GM12878 (cell line): ENCODE measurements around the gene TMTC1. TPM values are rescaled to one million over a fixed set of nuclear protein-coding genes. Genes with fewer than 3 reads are reported as not detected.

Experiments used
- ATAC-seq: fragments of 200-7000 bp; cut with Tn5 transposase; 3 replicates; pipeline ENCODE4 v1.9.1; 2020; ENCODE audit warnings: mild to moderate bottlenecking, moderate library complexity
- BruUV-seq: library from RNA; stranded (reverse); fragments of 400-500 nt; replicated peaks from 2 replicates; lab custom pipeline; 2021; lab: Mats Ljungman, UMichigan
- CTCF ChIA-PET: fragments of 300-600 bp; sonication (Branson Sonifier 250); formaldehyde crosslinking; extraction: SDS; loops from one replicate; lab custom pipeline; 2021; ENCODE audit warnings: inconsistent platforms; lab: Yijun Ruan, JAX
- POLR2A ChIA-PET: fragments of 350-600 bp; formaldehyde crosslinking; extraction: SDS; loops from one replicate; lab custom pipeline; 2021; ENCODE audit warnings: inconsistent platforms; lab: Charles Lee
- RAD21 ChIA-PET: fragments of 300-600 bp; sonication (Branson Sonifier 250); formaldehyde crosslinking; loops from one replicate; lab custom pipeline; 2023; ENCODE audit warnings: antibody characterized with exemption; ENCODE audit not compliant: unreplicated experiment; lab: Charles Lee
- SMC1A ChIA-PET: fragments of 300-600 bp; sonication (Branson Sonifier 250); formaldehyde crosslinking; loops from one replicate; lab custom pipeline; 2023; ENCODE audit not compliant: unreplicated experiment, uncharacterized antibody; lab: Charles Lee
- DNase-seq: peaks from one replicate; pipeline ENCODE4 v3.0.0-alpha.2; 2011; ENCODE audit warnings: low read depth, low spot score
- FAIRE-seq: peaks from 3 replicates; lab custom pipeline; 2011; peaks lifted over from hg19 to GRCh38; lab: Jason Lieb, UNC
- H2AFZ ChIP-seq: 2 replicates; pipeline ENCODE4 v1.6.0; 2011; ENCODE audit warnings: low read depth, low read length, control low read depth; ENCODE audit not compliant: control insufficient read depth
- H3K27ac ChIP-seq: 2 replicates; pipeline ENCODE4 v1.5.1; 2011; ENCODE audit warnings: control low read depth; ENCODE audit not compliant: control insufficient read depth, insufficient read depth
- H3K27me3 ChIP-seq, 2 experiments: replicated peaks in 1 of 2; 2 replicates each; pipeline versions ENCODE4 v1.6.0 to v1.6.1; 2011; ENCODE audit warnings: low read length in 1 of 2; ENCODE audit not compliant: control insufficient read depth in 2 of 2, insufficient read depth in 2 of 2
- H3K36me3 ChIP-seq, 2 experiments: 2 replicates each; pipeline ENCODE4 v1.5.1; 2011; ENCODE audit warnings: low read length in 1 of 2; ENCODE audit not compliant: control insufficient read depth in 2 of 2, insufficient read depth in 2 of 2
- H3K4me1 ChIP-seq: 2 replicates; pipeline ENCODE4 v1.6.1; 2011; ENCODE audit warnings: mild to moderate bottlenecking, low read length, moderate library complexity, mixed read lengths; ENCODE audit not compliant: control insufficient read depth, insufficient read depth
- H3K4me2 ChIP-seq: 2 replicates; pipeline ENCODE4 v1.6.0; 2011; ENCODE audit warnings: control low read depth; ENCODE audit not compliant: control insufficient read depth, insufficient read depth
- H3K4me3 ChIP-seq: fragments of 200-600 bp; sonication (generic); 2 replicates; pipeline ENCODE4 v1.5.1; 2016
- H3K79me2 ChIP-seq: 2 replicates; pipeline ENCODE4 v1.6.0; 2011; ENCODE audit warnings: low read length; ENCODE audit not compliant: control insufficient read depth, insufficient read depth
- H3K9ac ChIP-seq: 2 replicates; pipeline ENCODE4 v1.8.0; 2011; ENCODE audit warnings: low read length, control low read depth, mixed read lengths; ENCODE audit not compliant: control insufficient read depth, insufficient read depth
- H3K9me3 ChIP-seq: replicated peaks from 3 replicates; pipeline ENCODE4 v1.5.1; 2011; ENCODE audit warnings: mild to moderate bottlenecking, low read length; ENCODE audit not compliant: control insufficient read depth, insufficient read depth
- H4K20me1 ChIP-seq: 2 replicates; pipeline ENCODE4 v1.6.0; 2011; ENCODE audit not compliant: control insufficient read depth, insufficient read depth
- BCLAF1 ChIP-seq: fragments of 450-650 bp; IDR thresholded peaks from 2 replicates; pipeline ENCODE4 v1.6.1; 2017; ENCODE audit warnings: antibody characterized with exemption, mild to moderate bottlenecking, moderate library complexity
- BRCA1 ChIP-seq: IDR thresholded peaks from 2 replicates; pipeline ENCODE4 v1.6.1; 2011; ENCODE audit warnings: low read depth, low read length, improper control_type of control experiment
- CTCF ChIP-seq, 3 experiments: IDR thresholded peaks in 2 of 3; conservative IDR thresholded peaks in 1 of 3; 2 replicates each; pipeline ENCODE4 v1.5.1; 2011; ENCODE audit warnings: low read depth in 3 of 3, low read length in 3 of 3, mild to moderate bottlenecking in 3 of 3, control low read depth in 2 of 3, moderate library complexity in 2 of 3, inconsistent platforms in 1 of 3, mixed read lengths in 1 of 3; ENCODE audit not compliant: control insufficient read depth in 2 of 3, insufficient read depth in 1 of 3; ENCODE audit errors: extremely low read depth in 1 of 3
- GATAD2B ChIP-seq: fragments of 450-650 bp; conservative IDR thresholded peaks from 2 replicates; pipeline ENCODE4 v1.6.1; 2017; ENCODE audit warnings: low read depth, mild to moderate bottlenecking, moderate library complexity
- JUND ChIP-seq: IDR thresholded peaks from 2 replicates; pipeline ENCODE4 v1.6.1; 2012; ENCODE audit warnings: low read depth, mild to moderate bottlenecking, low read length, improper control_type of control experiment, moderate library complexity
- KLF5 ChIP-seq: fragments of 450-650 bp; IDR thresholded peaks from 2 replicates; pipeline ENCODE4 v1.6.1; 2014; ENCODE audit warnings: mild to moderate bottlenecking; ENCODE audit not compliant: partially characterized antibody
- MEF2B ChIP-seq: fragments of 450-650 bp; IDR thresholded peaks from 2 replicates; pipeline ENCODE4 v1.6.1; 2018; ENCODE audit warnings: mild to moderate bottlenecking, moderate library complexity; ENCODE audit not compliant: partially characterized antibody, poor library complexity, severe bottlenecking
- SIN3A ChIP-seq: IDR thresholded peaks from 2 replicates; pipeline ENCODE4 v1.6.1; 2012; ENCODE audit warnings: low read depth, low read length, improper control_type of control experiment
- SUPT20H ChIP-seq: IDR thresholded peaks from 2 replicates; pipeline ENCODE4 v1.6.1; 2011; ENCODE audit warnings: low read depth, mild to moderate bottlenecking, low read length, moderate library complexity, borderline replicate concordance; ENCODE audit not compliant: control insufficient read depth
- TARDBP ChIP-seq: IDR thresholded peaks from 2 replicates; pipeline ENCODE4 v1.6.1; 2016; ENCODE audit warnings: borderline replicate concordance
- TCF12 ChIP-seq: IDR thresholded peaks from 2 replicates; pipeline ENCODE4 v1.6.1; 2011; ENCODE audit warnings: low read depth, mild to moderate bottlenecking, low read length
- TCF7 ChIP-seq: IDR thresholded peaks from 2 replicates; pipeline ENCODE4 v1.6.1; 2014; ENCODE audit warnings: antibody characterized with exemption, borderline replicate concordance
- YBX1 ChIP-seq: fragments of 450-650 bp; IDR thresholded peaks from 2 replicates; pipeline ENCODE4 v1.6.1; 2016; ENCODE audit warnings: antibody characterized with exemption
- WGBS: methylation state at CpG from one replicate; pipeline ENCODE4 v1.1.6; 2016; ENCODE audit warnings: low lambda C conversion rate; ENCODE audit not compliant: insufficient replicate concordance, insufficient coverage; ENCODE audit errors: missing lambda C conversion rate; 5-methylcytosine and 5-hydroxymethylcytosine counted together
- in situ Hi-C: fragments of 300-500 bp; cut with MboI; formaldehyde crosslinking; loops from 9 replicates; pipeline ENCODE4 v1.14.3; 2018; ENCODE audit warnings: mixed read lengths
- intact Hi-C: fragments of 100-400 bp; cut with micrococcal nuclease; formaldehyde crosslinking; loops from one replicate; pipeline ENCODE4 v1.14.2; 2022; ENCODE audit not compliant: unreplicated experiment
- polyA plus RNA-seq, 11 experiments: library from polyadenylated mRNA; depleted of rRNA in 4 of 11; unstranded in 6 of 11; stranded (reverse) in 5 of 11; fragments of >200 nt; fragmentation: Nextera tagmentation in 4 of 11; fragmentation: Illumina TruSeq in 1 of 11; extraction: Ambion mirVana in 4 of 11; extraction: Trizol in 1 of 11; gene quantifications; 1 replicate in 1 of 11; 2 replicates in 10 of 11; pipeline versions ENCODE4 v1.2.1 to v1.2.3, GENCODE V29; 2011 to 2016; ENCODE audit warnings: inconsistent platforms in 2 of 11, missing spikeins in 2 of 11, low read depth in 1 of 11
- total RNA-seq, 4 experiments: library from RNA; depleted of rRNA in 3 of 4; stranded (reverse); fragments of >200 nt in 3 of 4; fragmentation: Illumina TruSeq in 1 of 4; extraction: Trizol in 1 of 4; gene quantifications; 2 replicates each; pipeline versions ENCODE4 v1.2.1 to v1.2.3, GENCODE V29; 2013 to 2021
- TF ChIP-seq, protein P1 (sequence below): IDR thresholded peaks from 2 replicates; pipeline ENCODE4 v1.6.1; 2012; ENCODE audit warnings: low read length, inconsistent platforms

Gene TMTC1
- total and polyA plus RNA-seq, 10 of the 15 experiments (the other 5 are each of a cell fraction or from before 2014, with no cell fraction given): 0.10 to 20.9 (median 0.57) TPM

DNA sequence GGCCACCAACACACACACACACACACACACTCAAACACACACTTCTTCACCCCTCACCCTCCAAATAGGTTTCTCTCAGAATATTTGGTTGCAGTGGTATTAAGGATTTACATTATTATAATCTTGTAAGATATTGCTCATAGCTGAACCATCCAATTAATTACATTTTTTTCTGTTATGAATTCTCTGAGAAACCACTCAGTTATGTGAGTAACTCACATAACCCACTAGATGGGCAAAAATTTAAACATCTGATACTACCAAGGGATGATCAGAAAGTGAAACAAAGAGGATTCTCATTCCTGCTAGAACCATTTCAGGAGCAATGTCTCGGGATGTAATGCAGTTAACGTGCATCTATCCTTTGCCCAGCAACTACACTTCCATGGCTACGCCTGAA is 31.6 kb downstream of the TMTC1 start:
- Histone ChIP-seq H2AFZ (no peak overlapping the region), H4K20me1 (no peaks in the 10 kb centered on the region), H3K4me3 (no peak overlapping the region), H3K79me2 (no peaks in the 10 kb centered on the region), H3K27ac (no peak overlapping the region), H3K9me3 (no peaks in the 10 kb centered on the region; the same call in 2 of the 3 replicates), H3K36me3 (no peaks in the 10 kb centered on the region), H3K27me3 (no peaks in the 10 kb centered on the region), H3K9ac (no peak overlapping the region), H3K4me1 (peaks cover 9% of the 10 kb centered on the region), H3K4me2 (no peak overlapping the region)
- in situ Hi-C loops: no loop called here
- ATAC-seq (no peak), FAIRE-seq (no peak), DNase-seq (no peak)
- intact Hi-C loops: no loop called here
- BruUV-seq: no TSS peak
- RAD21 ChIA-PET: interaction anchor here (2.2 kb wide), 1 partner anchor 29 kb away, joined by 28 read pairs; the partner anchor contains the start of gene TMTC1
- TF ChIP-seq GATAD2B (no peak), JUND (no peak), TARDBP (no peak), SIN3A (no peak), CTCF (IDR thresholded peaks at IDR 0.05 in 2 of 3, conservative IDR thresholded peaks at IDR 0.05 in 1 of 3; ENCODE audit: control insufficient read depth in 2 of 3, extremely low read depth in 1 of 3, insufficient read depth in 1 of 3, low read depth in 3 of 3, low read length in 3 of 3) (no peak), YBX1 (no peak), KLF5 (no peak), TCF12 (no peak), SUPT20H (no peak), BRCA1 (no peak), BCLAF1 (no peak), TCF7 (no peak), MEF2B (no peak)
- TF ChIP-seq, protein P1, sequence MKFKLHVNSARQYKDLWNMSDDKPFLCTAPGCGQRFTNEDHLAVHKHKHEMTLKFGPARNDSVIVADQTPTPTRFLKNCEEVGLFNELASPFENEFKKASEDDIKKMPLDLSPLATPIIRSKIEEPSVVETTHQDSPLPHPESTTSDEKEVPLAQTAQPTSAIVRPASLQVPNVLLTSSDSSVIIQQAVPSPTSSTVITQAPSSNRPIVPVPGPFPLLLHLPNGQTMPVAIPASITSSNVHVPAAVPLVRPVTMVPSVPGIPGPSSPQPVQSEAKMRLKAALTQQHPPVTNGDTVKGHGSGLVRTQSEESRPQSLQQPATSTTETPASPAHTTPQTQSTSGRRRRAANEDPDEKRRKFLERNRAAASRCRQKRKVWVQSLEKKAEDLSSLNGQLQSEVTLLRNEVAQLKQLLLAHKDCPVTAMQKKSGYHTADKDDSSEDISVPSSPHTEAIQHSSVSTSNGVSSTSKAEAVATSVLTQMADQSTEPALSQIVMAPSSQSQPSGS: no peak
- CTCF ChIA-PET: interaction anchor here (0.7 to 1.3 kb wide), 3 partner anchors 13 to 77 kb away, joined by 3 read pairs; no protein-coding TSS in a partner anchor
- SMC1A ChIA-PET: interaction anchor here (0.7 to 2.9 kb wide), 8 partner anchors 12 to 61 kb away, joined by 3 to 9 read pairs (median 4); no protein-coding TSS in a partner anchor
- 42% methylated on average over 3 of the region's 3 CpGs for WGBS
- POLR2A ChIA-PET: interaction anchor here (0.6 kb wide), 3 partner anchors 15 to 176 kb away, joined by 3 read pairs; no protein-coding TSS in a partner anchor
